NK-92 (cell line): ENCODE results near the gene AKNA.

Source experiments
- DNase-seq: peaks from one replicate; lab custom pipeline; 2025; ENCODE audit not compliant: unreplicated experiment; lab: John Stamatoyannopoulos, UW

The AKNA gene, protein sequence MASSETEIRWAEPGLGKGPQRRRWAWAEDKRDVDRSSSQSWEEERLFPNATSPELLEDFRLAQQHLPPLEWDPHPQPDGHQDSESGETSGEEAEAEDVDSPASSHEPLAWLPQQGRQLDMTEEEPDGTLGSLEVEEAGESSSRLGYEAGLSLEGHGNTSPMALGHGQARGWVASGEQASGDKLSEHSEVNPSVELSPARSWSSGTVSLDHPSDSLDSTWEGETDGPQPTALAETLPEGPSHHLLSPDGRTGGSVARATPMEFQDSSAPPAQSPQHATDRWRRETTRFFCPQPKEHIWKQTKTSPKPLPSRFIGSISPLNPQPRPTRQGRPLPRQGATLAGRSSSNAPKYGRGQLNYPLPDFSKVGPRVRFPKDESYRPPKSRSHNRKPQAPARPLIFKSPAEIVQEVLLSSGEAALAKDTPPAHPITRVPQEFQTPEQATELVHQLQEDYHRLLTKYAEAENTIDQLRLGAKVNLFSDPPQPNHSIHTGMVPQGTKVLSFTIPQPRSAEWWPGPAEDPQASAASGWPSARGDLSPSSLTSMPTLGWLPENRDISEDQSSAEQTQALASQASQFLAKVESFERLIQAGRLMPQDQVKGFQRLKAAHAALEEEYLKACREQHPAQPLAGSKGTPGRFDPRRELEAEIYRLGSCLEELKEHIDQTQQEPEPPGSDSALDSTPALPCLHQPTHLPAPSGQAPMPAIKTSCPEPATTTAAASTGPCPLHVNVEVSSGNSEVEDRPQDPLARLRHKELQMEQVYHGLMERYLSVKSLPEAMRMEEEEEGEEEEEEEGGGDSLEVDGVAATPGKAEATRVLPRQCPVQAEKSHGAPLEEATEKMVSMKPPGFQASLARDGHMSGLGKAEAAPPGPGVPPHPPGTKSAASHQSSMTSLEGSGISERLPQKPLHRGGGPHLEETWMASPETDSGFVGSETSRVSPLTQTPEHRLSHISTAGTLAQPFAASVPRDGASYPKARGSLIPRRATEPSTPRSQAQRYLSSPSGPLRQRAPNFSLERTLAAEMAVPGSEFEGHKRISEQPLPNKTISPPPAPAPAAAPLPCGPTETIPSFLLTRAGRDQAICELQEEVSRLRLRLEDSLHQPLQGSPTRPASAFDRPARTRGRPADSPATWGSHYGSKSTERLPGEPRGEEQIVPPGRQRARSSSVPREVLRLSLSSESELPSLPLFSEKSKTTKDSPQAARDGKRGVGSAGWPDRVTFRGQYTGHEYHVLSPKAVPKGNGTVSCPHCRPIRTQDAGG (N-terminal part only)

DNA sequence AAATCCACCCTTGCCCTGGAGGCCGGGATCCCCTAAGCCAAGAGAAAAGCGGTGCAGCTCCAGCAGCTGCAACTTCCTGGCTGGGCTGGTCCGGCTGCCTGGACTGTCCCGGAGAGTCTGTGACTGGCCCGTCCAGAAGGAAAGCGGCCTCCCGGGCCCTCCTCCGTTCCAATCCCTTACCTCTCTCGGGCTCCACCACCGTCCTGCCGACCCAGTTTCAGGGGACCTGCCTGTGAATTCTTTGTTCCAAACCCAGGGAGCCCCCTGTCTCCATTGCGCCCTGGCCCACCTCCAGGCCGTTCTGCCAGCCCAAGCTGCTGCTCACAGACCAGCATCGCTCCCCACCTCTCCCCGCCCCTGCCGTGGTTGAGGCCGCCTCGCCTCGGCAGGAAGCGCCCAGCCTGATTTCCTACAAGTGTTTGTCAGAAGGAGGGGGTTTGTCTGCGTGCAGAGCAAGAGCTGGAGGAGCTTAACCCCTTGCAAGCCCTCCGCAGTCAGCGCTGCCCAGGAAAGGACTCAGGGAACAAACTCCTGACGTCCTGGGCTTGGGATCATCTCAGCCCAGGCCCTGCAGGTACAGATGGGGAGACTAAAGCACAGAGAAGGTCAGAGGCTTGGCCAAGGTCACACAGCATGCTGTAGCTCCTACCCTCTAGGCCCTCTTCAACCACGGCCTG lies at the start of gene AKNA:
Gene AKNA (minus strand): TSS at position 303 of the 677 bp plus-strand sequence. CDS start 6,649 bp downstream, outside the sequence.
- DNase-seq = no peak

DNA sequence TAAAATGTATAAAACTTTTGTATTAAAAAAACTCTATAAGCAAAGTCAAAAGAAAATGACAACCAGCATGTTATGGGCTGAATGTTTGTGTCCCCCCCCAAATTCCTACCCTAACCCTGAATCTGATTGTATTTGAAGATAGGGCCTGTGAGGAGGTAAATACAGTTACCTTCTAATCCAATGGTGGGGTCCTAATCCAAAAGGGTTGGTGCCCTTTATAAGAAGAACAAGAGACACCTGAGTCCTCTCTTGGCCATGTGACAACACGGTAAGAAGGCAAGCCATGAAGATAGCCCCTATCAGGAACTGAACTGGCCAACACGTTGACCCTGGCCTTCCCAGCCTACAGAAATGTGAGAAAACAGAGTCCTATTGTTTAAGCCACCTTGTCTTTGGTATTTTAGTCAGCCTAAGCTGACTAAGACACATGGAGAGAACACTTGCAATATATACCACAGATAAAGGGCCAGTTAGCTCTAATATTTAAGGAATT lies 49.7 kb upstream of the AKNA start:
- DNase-seq = no peak

GRCh38 chr9:114434878-114435311 lies 47.1 kb upstream of the AKNA start:
- no peak for DNase-seq

DNA sequence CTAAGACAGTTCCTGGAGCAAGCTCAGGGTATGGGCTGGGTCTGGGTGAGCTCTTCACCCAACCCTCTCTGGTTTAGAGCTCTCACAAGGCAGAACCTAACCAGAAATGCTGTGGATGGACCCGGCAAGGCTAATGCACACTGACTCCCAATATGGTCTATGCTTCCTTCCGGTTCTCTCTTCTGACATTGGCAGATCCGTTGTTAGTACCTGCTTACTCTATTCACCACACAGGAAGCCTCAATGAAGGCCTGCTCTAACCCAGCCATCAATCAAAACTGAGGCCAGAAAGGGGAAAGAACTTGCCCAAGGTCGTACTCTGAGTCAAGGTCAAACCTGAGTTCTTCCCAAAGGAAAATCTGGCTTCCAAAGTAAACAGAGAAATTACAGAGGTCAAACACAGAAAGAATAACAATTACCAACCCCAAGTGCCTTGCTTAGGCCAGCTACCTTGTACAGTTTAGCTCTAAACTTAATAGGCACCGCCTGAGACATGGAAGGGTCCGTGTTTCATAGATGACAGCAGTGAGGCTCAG lies 46.0 kb upstream of the AKNA start:
- no peak for DNase-seq

GRCh38 chr9:114433086-114433485 lies 45.3 kb upstream of the AKNA start:
- no peak for DNase-seq

DNA sequence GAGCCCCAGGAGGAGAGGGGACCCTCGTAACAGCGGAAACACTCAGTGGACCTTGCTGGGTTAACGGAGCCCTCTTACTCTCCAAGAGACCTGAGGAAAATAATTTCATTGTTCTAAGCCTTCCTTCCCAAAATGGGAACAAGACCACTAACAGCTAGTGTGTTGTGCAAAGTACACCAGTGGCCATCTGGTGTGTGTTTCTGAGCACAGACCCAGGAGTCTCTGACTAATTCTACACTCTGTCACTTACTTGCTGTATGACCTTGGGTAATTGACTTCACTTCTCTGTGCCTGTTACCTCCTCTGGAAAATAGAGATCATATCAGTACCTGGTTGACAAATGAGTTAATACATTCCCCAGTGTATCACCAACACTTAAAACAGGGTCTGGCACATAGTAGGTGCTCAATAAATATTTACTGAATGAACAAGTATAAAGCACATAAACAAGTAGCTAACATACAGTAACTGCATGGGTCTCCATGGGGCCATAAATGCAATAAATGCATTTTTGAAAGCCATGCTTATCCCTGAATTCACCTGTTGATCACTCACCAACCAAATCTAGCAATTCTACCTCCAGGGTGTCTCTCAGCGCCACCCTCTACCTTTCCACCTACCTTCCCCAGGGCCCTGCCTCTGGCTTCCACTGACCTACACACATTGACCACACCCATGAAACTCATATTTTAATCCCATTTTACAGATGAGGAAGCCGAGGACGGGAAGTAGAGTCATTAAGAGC lies 44.7 kb upstream of the AKNA start:
- DNase-seq = no peak

DNA sequence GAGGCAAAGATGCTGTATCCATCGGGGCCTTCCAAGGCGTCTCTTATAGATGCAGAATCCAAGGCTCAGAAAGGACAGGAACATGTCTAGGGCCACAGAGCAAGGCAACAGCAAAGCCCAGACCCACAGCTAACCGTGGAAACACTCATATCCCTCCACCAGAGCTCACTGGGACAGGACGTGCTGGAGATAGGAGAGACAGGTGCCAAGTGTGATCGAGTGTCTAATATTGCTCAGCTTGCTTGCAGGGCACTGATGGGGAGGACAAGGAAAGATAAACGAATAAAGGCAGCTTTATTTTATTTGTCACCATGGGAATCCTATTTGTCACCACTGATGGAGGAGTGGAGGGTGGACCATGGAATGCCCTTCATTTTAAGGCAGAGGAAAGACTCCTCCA lies 44.0 kb upstream of the AKNA start:
- no peak for DNase-seq

DNA sequence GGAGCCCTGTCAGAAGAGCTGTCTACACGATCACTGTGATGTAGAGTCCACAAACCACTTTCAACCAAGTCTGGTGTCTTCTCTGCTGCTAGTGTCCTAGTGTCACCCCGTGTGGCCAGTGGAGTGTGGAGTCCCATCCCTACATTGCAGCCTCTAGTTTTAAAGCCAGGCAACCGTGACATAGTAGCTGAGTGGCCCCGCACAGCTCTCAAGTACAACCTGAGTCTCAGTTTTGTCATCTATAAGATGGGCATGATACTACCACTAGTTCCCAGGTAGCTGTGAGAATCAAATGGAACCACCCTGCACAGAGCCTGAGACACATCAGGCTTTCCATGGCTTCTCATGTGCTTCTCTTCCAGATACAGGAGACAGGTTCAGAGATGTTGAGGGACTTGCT lies 43.2 kb upstream of the AKNA start:
- DNase-seq = no peak

- DNase-seq = no peak
Measured at GRCh38 chr9:114430457-114430856, 42.7 kb upstream of the AKNA start.

- DNase-seq = no peak
Measured at GRCh38 chr9:114429488-114429887, 41.7 kb upstream of the AKNA start.

DNA sequence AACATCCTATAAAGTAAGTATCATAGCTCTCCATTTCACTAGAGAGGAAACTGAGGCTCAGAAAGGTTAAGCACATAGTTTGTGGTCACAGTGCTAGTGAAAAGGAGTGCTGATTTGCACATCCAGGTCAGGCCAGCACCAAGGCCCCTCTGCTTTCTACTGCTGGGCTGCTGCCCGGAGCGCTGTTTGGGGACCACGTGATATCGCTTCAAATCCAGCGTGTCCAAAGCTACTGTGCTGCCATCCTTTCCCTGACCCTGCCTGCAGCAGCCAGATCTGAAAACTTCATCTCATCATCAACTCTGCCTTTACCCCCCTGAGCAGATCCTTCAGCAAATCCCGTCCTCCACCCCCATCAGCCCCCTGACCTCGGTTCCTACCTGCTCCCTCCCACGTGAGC lies 40.7 kb upstream of the AKNA start:
- no peak for DNase-seq

- DNase-seq = no peak
Measured at GRCh38 chr9:114427644-114428043, 39.9 kb upstream of the AKNA start.

- no peak for DNase-seq
Measured at GRCh38 chr9:114426046-114426948, 38.5 kb upstream of the AKNA start.

DNA sequence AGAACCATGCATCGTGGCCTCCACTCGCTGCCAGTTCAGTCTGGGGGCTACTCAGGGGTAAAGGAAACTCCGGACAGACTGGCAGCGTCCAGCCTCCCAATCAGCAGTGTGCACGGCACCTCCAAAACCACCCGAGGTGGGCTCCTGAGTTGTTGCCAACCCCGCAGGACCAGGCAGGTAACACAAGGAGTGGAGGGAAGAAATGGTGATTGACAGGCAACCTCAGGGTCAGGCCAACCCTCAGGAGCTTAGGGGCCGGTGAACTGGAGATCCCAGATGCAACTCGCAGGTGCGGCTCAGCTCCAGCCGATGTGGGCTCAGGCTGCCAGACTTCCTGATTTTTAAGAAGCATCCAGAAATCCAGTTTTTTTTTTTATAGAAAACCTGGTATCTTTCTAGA lies 37.3 kb upstream of the AKNA start:
- DNase-seq = no peak

DNA sequence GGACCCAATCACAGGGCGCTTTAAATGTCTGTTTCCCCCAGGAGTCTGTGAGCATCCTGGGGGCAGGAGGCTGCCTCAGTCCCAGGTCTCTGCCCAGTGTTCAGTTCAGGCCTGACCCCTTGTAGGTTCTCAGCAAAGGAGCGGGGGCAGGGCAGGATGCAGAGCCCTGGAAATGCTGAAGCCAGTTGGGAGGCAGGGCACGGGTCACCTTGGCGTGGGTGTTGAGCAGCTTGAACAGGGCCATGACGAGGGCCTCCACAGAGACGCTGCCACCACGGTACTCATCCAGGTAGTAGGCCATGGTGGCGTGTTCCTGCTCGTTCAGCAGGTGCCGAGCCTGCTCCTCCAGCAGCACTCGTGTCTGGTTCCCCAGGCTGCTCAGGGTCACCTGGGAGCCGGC lies 36.3 kb upstream of the AKNA start:
- DNase-seq = no peak

DNA sequence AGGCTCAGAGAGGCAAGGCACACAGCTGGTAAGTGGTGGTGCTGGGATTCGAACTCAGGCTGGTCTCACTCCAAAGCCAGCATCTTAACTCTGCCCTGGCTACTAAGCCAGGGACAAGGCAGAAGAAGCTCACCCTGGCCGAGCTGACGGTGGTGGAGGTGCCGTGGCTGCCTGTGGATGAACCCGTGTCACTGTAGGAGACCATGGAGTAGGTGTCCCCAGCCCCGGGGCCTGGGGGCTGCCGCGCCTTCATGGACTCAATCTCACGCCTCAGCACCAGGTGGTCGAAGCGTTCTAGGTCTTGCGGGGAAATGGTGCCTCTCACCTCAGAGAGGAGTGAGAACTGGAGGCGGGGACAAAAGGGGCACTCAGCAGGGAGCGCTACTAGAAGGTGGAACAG lies 35.4 kb upstream of the AKNA start:
- DNase-seq = no peak

GRCh38 chr9:114421147-114421546 lies 33.4 kb upstream of the AKNA start:
- DNase-seq = no peak

- no peak for DNase-seq
Measured at GRCh38 chr9:114419796-114420195, 32.0 kb upstream of the AKNA start.

DNA sequence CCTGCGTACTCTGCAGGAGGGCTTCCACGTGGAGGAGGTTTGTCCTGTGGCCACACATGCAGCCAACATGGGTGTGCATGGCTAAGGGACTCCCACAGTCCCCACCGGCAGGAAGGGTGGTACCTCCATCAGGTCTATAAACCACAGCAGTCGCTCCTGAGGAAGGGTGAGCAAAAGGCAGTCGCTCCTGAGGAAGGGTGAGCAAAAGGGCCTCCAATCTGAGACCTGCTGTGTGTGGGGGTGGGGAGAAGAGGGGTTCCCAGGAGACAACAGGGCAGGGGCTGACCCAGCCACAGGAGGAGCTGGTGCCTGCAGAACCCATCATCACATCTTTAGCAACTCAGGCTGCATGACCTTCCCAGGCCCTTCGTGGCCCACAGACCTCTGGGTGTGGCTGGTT lies 30.3 kb upstream of the AKNA start:
- DNase-seq = no peak
